ENCODE data around the gene EDC4. TPM values are rescaled to one million over a fixed set of nuclear protein-coding genes. Genes with fewer than 3 reads are reported as not detected.

The EDC4 gene
- polyA plus RNA-seq, 1 donor from 2014 or later, result 66.0 TPM

Small RNA genes lying within 50 kb of the gene (small RNA-seq; reads per million reads assigned to genes)
- gene AC040162.2 (0 reads per million in 3 experiments), gene NRN1L (0 reads per million in 3 experiments)

Other genes with a start within 250 kb of the EDC4 start
- gene CARMIL2, start 227.9 kb upstream of the EDC4 start, polyA plus RNA-seq, result 1.8 and 7.1 TPM in 2 replicates
- gene ACD, start 212.8 kb upstream of the EDC4 start, polyA plus RNA-seq, result 98.6 and 108 TPM in 2 replicates
- 34.2 and 34.8 TPM in 2 replicates for gene PARD6A, start 212.1 kb upstream of the EDC4 start, polyA plus RNA-seq
- gene ENKD1, start 206.3 kb upstream of the EDC4 start, polyA plus RNA-seq, result 29.9 and 36.6 TPM in 2 replicates
- 1.4 and 2.4 TPM in 2 replicates for gene C16orf86, start 206.2 kb upstream of the EDC4 start, polyA plus RNA-seq
- 88.4 and 106 TPM in 2 replicates for gene GFOD2, start 153.7 kb upstream of the EDC4 start, polyA plus RNA-seq
- gene RANBP10, start 66.5 kb upstream of the EDC4 start, polyA plus RNA-seq, result 10.9 and 15.4 TPM in 2 replicates
- 24.2 and 31.0 TPM in 2 replicates for gene TSNAXIP1, start 66.2 kb upstream of the EDC4 start, polyA plus RNA-seq
- 42.6 and 50.7 TPM in 2 replicates for gene THAP11, start 30.7 kb upstream of the EDC4 start, polyA plus RNA-seq
- 98.6 and 144 TPM in 2 replicates for gene NUTF2, start 26.1 kb upstream of the EDC4 start, polyA plus RNA-seq
- gene CENPT, start 25.4 kb upstream of the EDC4 start, polyA plus RNA-seq, result 104 and 135 TPM in 2 replicates
- gene NRN1L, start 11.8 kb downstream of the EDC4 start, polyA plus RNA-seq, result 2.2 TPM in 1 of 2 replicates, not detected in the other
- gene PSKH1, start 20.2 kb downstream of the EDC4 start, polyA plus RNA-seq, result 3.8 and 8.1 TPM in 2 replicates
- 3.2 and 3.8 TPM in 2 replicates for gene CTRL, start 58.8 kb downstream of the EDC4 start, polyA plus RNA-seq
- gene PSMB10, start 63.8 kb downstream of the EDC4 start, polyA plus RNA-seq, result 33.6 and 46.4 TPM in 2 replicates
- gene LCAT, start 71.1 kb downstream of the EDC4 start, polyA plus RNA-seq, result 0.32 TPM in 1 of 2 replicates, not detected in the other
- gene SLC12A4, start 95.6 kb downstream of the EDC4 start, polyA plus RNA-seq, result 0.11 TPM in 1 of 2 replicates, not detected in the other
- gene DPEP3, start 107.4 kb downstream of the EDC4 start, polyA plus RNA-seq, result not detected in 2 replicates
- gene DPEP2, start 126.4 kb downstream of the EDC4 start, polyA plus RNA-seq, result not detected in 2 replicates
- gene DPEP2NB, start 142.9 kb downstream of the EDC4 start, polyA plus RNA-seq, result not detected in 2 replicates
- 13.9 and 18.0 TPM in 2 replicates for gene DDX28, start 150.2 kb downstream of the EDC4 start, polyA plus RNA-seq
- 22.4 and 22.8 TPM in 2 replicates for gene DUS2, start 150.2 kb downstream of the EDC4 start, polyA plus RNA-seq
- 5.6 and 6.2 TPM in 2 replicates for gene NFATC3, start 212.3 kb downstream of the EDC4 start, polyA plus RNA-seq

All from neural cell (in vitro differentiated cells).